PFSK-1 (cell line): Measurements from ENCODE around the gene TPRG1.

Experiments
- REST ChIP-seq, 2 experiments: IDR thresholded peaks; 2 replicates each; pipeline versions ENCODE4 v1.6.1 to v1.8.0; 2011 to 2012; ENCODE audit warnings: low read depth in 2 of 2, low read length in 2 of 2, control low read depth in 1 of 2, inconsistent platforms in 1 of 2, mild to moderate bottlenecking in 1 of 2, moderate library complexity in 1 of 2; ENCODE audit not compliant: insufficient read depth in 1 of 2
- TAF1 ChIP-seq: IDR thresholded peaks from 2 replicates; pipeline ENCODE4 v1.6.1; 2012; ENCODE audit warnings: low read length, control low read depth, borderline replicate concordance; ENCODE audit not compliant: insufficient read depth

GRCh38 chr3:189235214-189235613, 63.4 kb downstream of the TPRG1 start:
- TF ChIP-seq TAF1 (no peak), REST (IDR thresholded peaks at IDR 0.05; ENCODE audit: insufficient read depth in 1 of 2, low read depth in 2 of 2, low read length in 2 of 2) (no peak)
